Smooth muscle cell (in vitro differentiated cells): ENCODE results near the gene EGFR. TPM values are rescaled to one million over a fixed set of nuclear protein-coding genes. Genes with fewer than 3 reads are reported as not detected.
A peak's percentile ranks its signal among the peaks of the same experiment; 100 is the strongest.

Experiments used
- DNase-seq: peaks from one replicate; lab custom pipeline; 2025; ENCODE audit not compliant: unreplicated experiment; lab: John Stamatoyannopoulos, UW
- H2AFZ ChIP-seq: fragments of 200-600 bp; sonication (generic); 2 replicates; pipeline ENCODE4 v1.6.0; 2016; ENCODE audit warnings: antibody characterized with exemption, low read depth, mild to moderate bottlenecking
- H3F3A ChIP-seq: fragments of 200-600 bp; sonication (generic); 2 replicates; pipeline ENCODE4 v1.6.0; 2017; ENCODE audit warnings: antibody characterized with exemption, low read depth
- H3K27ac ChIP-seq: fragments of 200-600 bp; sonication (generic); 2 replicates; pipeline ENCODE4 v1.5.1; 2016; ENCODE audit warnings: low read depth, mild to moderate bottlenecking
- H3K27me3 ChIP-seq: fragments of 200-600 bp; sonication (generic); 2 replicates; pipeline ENCODE4 v1.6.1; 2016; ENCODE audit warnings: low read depth, mild to moderate bottlenecking
- H3K36me3 ChIP-seq: fragments of 200-600 bp; sonication (generic); 2 replicates; pipeline ENCODE4 v1.5.1; 2016; ENCODE audit warnings: low read depth
- H3K4me1 ChIP-seq: fragments of 200-600 bp; sonication (generic); 2 replicates; pipeline ENCODE4 v1.5.1; 2016; ENCODE audit warnings: low read depth
- H3K4me2 ChIP-seq: fragments of 200-600 bp; sonication (generic); 2 replicates; pipeline ENCODE4 v1.6.0; 2016; ENCODE audit warnings: mild to moderate bottlenecking
- H3K4me3 ChIP-seq: fragments of 200-600 bp; sonication (generic); 2 replicates; pipeline ENCODE4 v1.5.1; 2016; ENCODE audit warnings: mild to moderate bottlenecking
- H3K79me2 ChIP-seq: fragments of 200-600 bp; sonication (generic); 2 replicates; pipeline ENCODE4 v1.6.0; 2016; ENCODE audit warnings: low read depth, mild to moderate bottlenecking
- H3K9ac ChIP-seq: fragments of 200-600 bp; sonication (generic); 2 replicates; pipeline ENCODE4 v1.6.0; 2016; ENCODE audit warnings: low read depth
- H3K9me3 ChIP-seq: fragments of 200-600 bp; sonication (generic); replicated peaks from 2 replicates; pipeline ENCODE4 v1.5.1; 2016; ENCODE audit warnings: low read depth
- H4K20me1 ChIP-seq: fragments of 200-600 bp; sonication (generic); 2 replicates; pipeline ENCODE4 v1.6.0; 2016; ENCODE audit warnings: low read depth
- CTCF ChIP-seq: fragments of 200-600 bp; sonication (generic); IDR thresholded peaks from 2 replicates; pipeline ENCODE4 v1.5.1; 2017; ENCODE audit warnings: borderline replicate concordance, mild to moderate bottlenecking, antibody characterized with exemption; ENCODE audit not compliant: insufficient read depth, poor library complexity, severe bottlenecking
- WGBS: methylation state at CpG from one replicate; pipeline ENCODE4 v1.1.7; 2016; ENCODE audit warnings: low lambda C conversion rate; 5-methylcytosine and 5-hydroxymethylcytosine counted together
- polyA plus RNA-seq: library from polyadenylated mRNA; unstranded; fragments of >200 nt; fragmentation: Nextera tagmentation; extraction: Ambion mirVana; gene quantifications from 2 replicates; pipeline ENCODE4 v1.2.1, GENCODE V29; 2016
- total RNA-seq: library from RNA; depleted of rRNA; stranded (reverse); fragments of >200 nt; gene quantifications from 2 replicates; pipeline ENCODE4 v1.2.3, GENCODE V29; 2014

Gene EGFR
- total and polyA plus RNA-seq, 2 experiments from 2014 or later = 9.0 to 31.1 TPM

DNA sequence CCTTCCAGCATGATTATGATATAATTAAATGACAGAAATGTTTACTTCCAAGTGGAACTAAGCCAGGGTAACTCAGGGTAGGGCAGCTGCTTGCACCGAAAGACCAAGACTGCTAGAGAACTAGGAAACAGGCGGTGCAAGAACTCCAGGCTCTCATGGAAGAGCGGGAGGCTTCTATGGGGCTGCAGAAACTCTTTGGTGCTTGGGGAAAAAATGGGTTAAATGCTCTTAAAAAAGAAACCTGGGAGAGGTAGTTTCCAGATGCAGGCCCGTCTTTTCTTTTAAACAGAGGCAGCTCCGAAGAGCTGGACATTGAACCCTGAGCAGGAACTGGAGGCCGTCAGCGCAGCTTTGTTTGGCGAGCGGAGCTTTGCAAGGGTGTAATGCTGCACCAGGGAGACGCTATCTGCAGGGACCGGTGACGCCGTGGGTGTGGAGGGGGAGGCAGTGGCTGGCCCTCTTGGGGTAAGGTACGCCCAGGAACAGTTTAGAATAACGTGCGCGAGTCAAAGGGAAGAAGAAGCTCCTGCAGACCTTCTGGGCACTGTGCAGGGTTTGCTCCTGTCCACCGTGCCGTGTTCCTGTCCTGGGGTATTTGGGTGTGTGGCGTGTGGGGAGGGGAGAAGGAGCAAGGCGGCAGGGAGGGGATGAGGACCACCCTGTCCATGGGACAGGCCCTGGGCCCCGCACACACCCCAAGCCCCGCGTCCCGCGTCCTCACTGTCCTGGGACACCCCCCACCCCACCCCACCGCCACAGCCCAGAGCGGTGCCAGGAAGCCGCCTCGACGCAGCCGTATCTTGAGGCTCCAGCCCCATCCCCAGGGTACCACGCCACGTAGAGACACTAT, 59.0 kb downstream of the EGFR start:
- no peak for DNase-seq
- Histone ChIP-seq H3K9me3 (no peaks in the 10 kb centered on the region), H4K20me1 (no peaks in the 10 kb centered on the region), H3K4me2 (no peak overlapping the region), H3F3A (peaks cover 9% of the 10 kb centered on the region), H3K9ac (no peak overlapping the region), H3K27me3 (no peaks in the 10 kb centered on the region), H3K4me3 (no peak overlapping the region), H3K4me1 (peaks cover 6% of the 10 kb centered on the region), H3K36me3 (no peaks in the 10 kb centered on the region), H3K27ac (no peak overlapping the region), H2AFZ (no peak overlapping the region), H3K79me2 (peaks cover 4% of the 10 kb centered on the region)
- no peak for TF ChIP-seq CTCF
- 95% methylated on average over 28 of the region's 34 CpGs for WGBS

GRCh38 chr7:55078465-55079372, 59.9 kb downstream of the EGFR start:
- Histone ChIP-seq H3K4me2 (no peak overlapping the region), H3K4me3 (no peak overlapping the region), H3K9me3 (no peaks in the 10 kb centered on the region), H3K9ac (no peak overlapping the region), H3K4me1 (peaks cover 7% of the 10 kb centered on the region), H3K79me2 (peaks cover 4% of the 10 kb centered on the region), H4K20me1 (no peaks in the 10 kb centered on the region), H3K27me3 (no peaks in the 10 kb centered on the region), H3K27ac (no peak overlapping the region), H3F3A (peaks cover 4% of the 10 kb centered on the region), H2AFZ (no peak overlapping the region), H3K36me3 (no peaks in the 10 kb centered on the region)
- DNase-seq = no peak
- WGBS = 84% methylated on average over 42 of the region's 42 CpGs
- TF ChIP-seq CTCF = no peak

GRCh38 chr7:55080000-55080623, 61.3 kb downstream of the EGFR start:
- H4K20me1 ChIP-seq = no peaks in the 10 kb centered on the region
- no peak for TF ChIP-seq CTCF
- H3K27ac ChIP-seq = peak overlapping the region; percentile 43
- H3K36me3 ChIP-seq = no peaks in the 10 kb centered on the region
- H3K27me3 ChIP-seq = no peaks in the 10 kb centered on the region
- DNase-seq = no peak
- peaks cover 7% of the 10 kb centered on the region for H3K4me1 ChIP-seq
- no peak overlapping the region for H3K9ac ChIP-seq
- H3K79me2 ChIP-seq = peaks cover 11% of the 10 kb centered on the region
- no peaks in the 10 kb centered on the region for H3K9me3 ChIP-seq
- H3K4me2 ChIP-seq = no peak overlapping the region
- peaks cover 4% of the 10 kb centered on the region for H3F3A ChIP-seq
- no peak overlapping the region for H3K4me3 ChIP-seq
- H2AFZ ChIP-seq = no peak overlapping the region
